A549 (cell line): ENCODE results near the gene COL24A1. TPM values are rescaled to one million over a fixed set of nuclear protein-coding genes. Genes with fewer than 3 reads are reported as not detected.
A peak's percentile ranks its signal among the peaks of the same experiment; 100 is the strongest.

Source experiments
- ATAC-seq, 2 experiments: fragments of 200-7000 bp in 1 of 2; fragments of >200 bp in 1 of 2; cut with Nextera tagmentation in 1 of 2; cut with Tn5 transposase in 1 of 2; 3 replicates each; pipeline versions ENCODE4 v1.8.0 to v1.9.1; 2018 to 2020; ENCODE audit warnings: mild to moderate bottlenecking in 1 of 2, moderate library complexity in 1 of 2
- CTCF ChIA-PET: fragments of 300-600 bp; sonication (Branson Sonifier 250); formaldehyde crosslinking; extraction: SDS; loops from one replicate; lab custom pipeline; 2021; ENCODE audit warnings: antibody characterized with exemption, inconsistent platforms; lab: Yijun Ruan, JAX
- POLR2A ChIA-PET: fragments of 350-600 bp; formaldehyde crosslinking; extraction: SDS; loops from one replicate; lab custom pipeline; 2021; ENCODE audit warnings: antibody characterized with exemption, inconsistent platforms; lab: Yijun Ruan, JAX
- DNase-seq, 2 experiments: peaks; one replicate each; pipeline versions ENCODE4 v3.0.0 to v3.0.0-alpha.2; 2011 to 2016; ENCODE audit warnings: low read depth in 1 of 2, low spot score in 1 of 2
- FAIRE-seq: peaks from 2 replicates; lab custom pipeline; 2011; peaks lifted over from hg19 to GRCh38; lab: Jason Lieb, UNC
- H3K27ac ChIP-seq, 2 experiments: fragments of >200 bp; sonication (Bioruptor Twin); formaldehyde crosslinking; 3 replicates each; pipeline ENCODE4 v1.5.1; 2016 to 2017
- H3K4me1 ChIP-seq: fragments of >200 bp; sonication (Bioruptor Twin); formaldehyde crosslinking; 3 replicates; pipeline ENCODE4 v1.6.1; 2016
- H3K4me2 ChIP-seq: fragments of >200 bp; sonication (Bioruptor Twin); formaldehyde crosslinking; 3 replicates; pipeline ENCODE4 v1.6.1; 2016
- H3K4me3 ChIP-seq: fragments of >200 bp; sonication (Bioruptor Twin); formaldehyde crosslinking; 3 replicates; pipeline ENCODE4 v1.5.1; 2016
- H3K9me3 ChIP-seq: fragments of >200 bp; sonication (Bioruptor Twin); formaldehyde crosslinking; 3 replicates; pipeline ENCODE4 v1.6.1; 2016
- BCL3 ChIP-seq: fragments of >200 bp; sonication (Bioruptor Twin); formaldehyde crosslinking; IDR thresholded peaks from 3 replicates; pipeline ENCODE4 v1.6.1; 2016
- CBX2 ChIP-seq: fragments of 200-600 bp; sonication (generic); IDR thresholded peaks from 2 replicates; pipeline ENCODE4 v1.6.1; 2016; ENCODE audit warnings: low read depth, mild to moderate bottlenecking, borderline replicate concordance
- CBX8 ChIP-seq: fragments of 200-600 bp; sonication (generic); IDR thresholded peaks from 2 replicates; pipeline ENCODE4 v1.6.1; 2016
- E2F6 ChIP-seq: IDR thresholded peaks from 2 replicates; pipeline ENCODE4 v1.6.1; 2012; ENCODE audit warnings: low read depth, borderline replicate concordance
- EHF ChIP-seq: fragments of 250-450 bp; sonication (Bioruptor Pico); IDR thresholded peaks from 2 replicates; pipeline ENCODE4 v1.5.0; 2020; ENCODE audit warnings: mild to moderate bottlenecking
- EP300 ChIP-seq, 2 experiments: fragments of >200 bp; sonication (Bioruptor Twin); formaldehyde crosslinking; IDR thresholded peaks; 2 replicates in 1 of 2; 3 replicates in 1 of 2; pipeline ENCODE4 v1.6.1; 2016 to 2017
- ESRRA ChIP-seq: fragments of 150-350 bp; IDR thresholded peaks from 2 replicates; pipeline ENCODE4 v1.6.1; 2014; ENCODE audit warnings: mild to moderate bottlenecking, low read length, borderline replicate concordance
- HDAC2 ChIP-seq: fragments of 200-600 bp; sonication (generic); IDR thresholded peaks from 2 replicates; pipeline ENCODE4 v1.6.1; 2016
- HES2 ChIP-seq: fragments of >200 bp; sonication (Bioruptor Twin); formaldehyde crosslinking; IDR thresholded peaks from 2 replicates; pipeline ENCODE4 v1.6.1; 2016
- HEYL ChIP-seq: fragments of 250-450 bp; sonication (Bioruptor Pico); IDR thresholded peaks from 2 replicates; pipeline ENCODE4 v1.8.0; 2021; ENCODE audit warnings: mild to moderate bottlenecking, moderate library complexity
- HOXB13 ChIP-seq: fragments of 250-450 bp; sonication (Bioruptor Pico); IDR thresholded peaks from 2 replicates; pipeline ENCODE4 v1.5.0; 2020; ENCODE audit warnings: low read depth, mild to moderate bottlenecking, moderate library complexity
- JUN ChIP-seq, 2 experiments: fragments of >200 bp; sonication (Bioruptor Twin); formaldehyde crosslinking; IDR thresholded peaks; 2 replicates in 1 of 2; 3 replicates in 1 of 2; pipeline ENCODE4 v1.6.1; 2016 to 2017
- KDM1A ChIP-seq: fragments of 200-600 bp; sonication (generic); IDR thresholded peaks from 2 replicates; pipeline ENCODE4 v1.6.1; 2016; ENCODE audit warnings: low read depth, mild to moderate bottlenecking
- MAFK ChIP-seq: fragments of 450-650 bp; IDR thresholded peaks from 2 replicates; pipeline ENCODE4 v1.6.1; 2014; ENCODE audit not compliant: partially characterized antibody
- MAZ ChIP-seq: fragments of 150-350 bp; IDR thresholded peaks from 2 replicates; pipeline ENCODE4 v1.6.1; 2014; ENCODE audit warnings: antibody characterized with exemption, low read depth, low read length, borderline replicate concordance
- NFE2L2 ChIP-seq: fragments of 150-350 bp; conservative IDR thresholded peaks from 2 replicates; pipeline ENCODE4 v1.6.1; 2014; ENCODE audit warnings: low read length
- NPAS2 ChIP-seq: fragments of 250-450 bp; sonication (Bioruptor Pico); IDR thresholded peaks from 2 replicates; pipeline ENCODE4 v1.8.0; 2022; ENCODE audit warnings: mild to moderate bottlenecking, moderate library complexity, borderline replicate concordance
- NR3C1 ChIP-seq: fragments of >200 bp; sonication (Bioruptor Twin); formaldehyde crosslinking; IDR thresholded peaks from 3 replicates; pipeline ENCODE4 v1.6.1; 2017
- POLR2A ChIP-seq: IDR thresholded peaks from 2 replicates; pipeline ENCODE4 v1.6.1; 2012; ENCODE audit warnings: mild to moderate bottlenecking, low read length
- RAD21 ChIP-seq, 2 experiments: fragments of >200 bp in 1 of 2; sonication (Bioruptor Twin) in 1 of 2; formaldehyde crosslinking in 1 of 2; IDR thresholded peaks in 1 of 2; conservative IDR thresholded peaks in 1 of 2; 2 replicates in 1 of 2; 3 replicates in 1 of 2; pipeline ENCODE4 v1.6.1; 2012 to 2018; ENCODE audit warnings: inconsistent platforms in 1 of 2
- RARB ChIP-seq: fragments of 250-450 bp; sonication (Bioruptor Pico); IDR thresholded peaks from 2 replicates; pipeline ENCODE4 v1.8.0; 2021; ENCODE audit warnings: mild to moderate bottlenecking, moderate library complexity
- RCOR1 ChIP-seq: fragments of 150-350 bp; IDR thresholded peaks from 2 replicates; pipeline ENCODE4 v1.6.1; 2014; ENCODE audit warnings: antibody characterized with exemption, low read length, low read depth
- RFX5 ChIP-seq: fragments of 450-650 bp; IDR thresholded peaks from 2 replicates; pipeline ENCODE4 v1.7.1; 2014; ENCODE audit warnings: antibody characterized with exemption, mild to moderate bottlenecking, moderate library complexity
- RNF2 ChIP-seq: fragments of 200-600 bp; sonication (generic); IDR thresholded peaks from 2 replicates; pipeline ENCODE4 v1.6.1; 2016; ENCODE audit warnings: low read depth, mild to moderate bottlenecking, antibody characterized with exemption, moderate library complexity, borderline replicate concordance
- TP53 ChIP-seq: fragments of 250-450 bp; sonication (Bioruptor Pico); IDR thresholded peaks from 2 replicates; pipeline ENCODE4 v1.5.0; 2021; ENCODE audit warnings: mild to moderate bottlenecking, moderate library complexity
- ZC3H11A ChIP-seq: fragments of 450-650 bp; IDR thresholded peaks from 2 replicates; pipeline ENCODE4 v1.6.1; 2014; ENCODE audit warnings: antibody characterized with exemption, mild to moderate bottlenecking
- WGBS: methylation state at CpG from one replicate; pipeline ENCODE4 v1.1.6; 2017; ENCODE audit errors: missing lambda C conversion rate; 5-methylcytosine and 5-hydroxymethylcytosine counted together
- polyA plus RNA-seq, 4 experiments: library from polyadenylated mRNA; depleted of rRNA in 3 of 4; stranded (reverse); fragments of >200 nt; fragmentation: RNase III in 1 of 4; extraction: RNeasy Plus Mini Kit Qiagen cat#74134 plus additional on column Dnase treatment in 1 of 4; gene quantifications; 2 replicates in 3 of 4; 3 replicates in 1 of 4; pipeline ENCODE4 v1.2.3, GENCODE V29; 2011 to 2017
- TF ChIP-seq, protein P1 (sequence below): fragments of >200 bp; sonication (Bioruptor Twin); formaldehyde crosslinking; IDR thresholded peaks from 3 replicates; pipeline ENCODE4 v1.5.1; 2016

Gene COL24A1
- polyA plus RNA-seq, 2 of the 4 experiments (the other 2 are of a cell fraction), result 0.03 to 0.13 TPM

- peak overlapping the region; percentile 21; the same call in 1 of the 3 replicates for H3K4me3 ChIP-seq
- POLR2A ChIA-PET, result interaction anchor here (0.6 to 1.9 kb wide), 2 partner anchors 141 to 265 kb away, joined by 3 to 7 read pairs; partner anchors contain the start of gene ZNHIT6
- H3K27ac ChIP-seq, result peak overlapping the region; percentile 74 to 77
- FAIRE-seq, result no peak
- TF ChIP-seq BCL3 (no peak), EHF (CRISPR knock-in tag) (no peak), ESRRA (no peak), RNF2 (no peak), NFE2L2 (no peak), ZC3H11A (no peak), E2F6 (no peak), NR3C1 (no peak), KDM1A (no peak), JUN (IDR thresholded peaks at IDR 0.05) (no peak), HDAC2 (no peak), HOXB13 (CRISPR knock-in tag) (no peak), HES2 (no peak), CBX2 (no peak), TP53 (CRISPR knock-in tag) (no peak), EP300 (IDR thresholded peaks at IDR 0.05) (no peak), RFX5 (no peak), RCOR1 (no peak), RARB (CRISPR knock-in tag) (no peak)
- 11% methylated on average over 4 of the region's 4 CpGs for WGBS
- H3K4me2 ChIP-seq, result peak overlapping the region; percentile 86
- H3K4me1 ChIP-seq, result peaks cover 30% of the 10 kb centered on the region
- no peaks in the 10 kb centered on the region for H3K9me3 ChIP-seq
- CTCF ChIA-PET, result interaction anchor here (0.8 to 2.0 kb wide), 7 partner anchors 29 to 590 kb away, joined by 3 to 8 read pairs (median 4); partner anchors contain the start of genes C1orf52 and ZNHIT6
- peak; percentile 56 to 62; a peak in 4 of 6 replicates for ATAC-seq
- no peak for DNase-seq
Measured at GRCh38 chr1:85849660-85850059, 306.9 kb downstream of the COL24A1 start.

- CTCF ChIA-PET, result no interaction called here
Measured at GRCh38 chr1:85847356-85847755, 309.2 kb downstream of the COL24A1 start.

More at GRCh38 chr1:85847356-85847755, 309.2 kb downstream of the COL24A1 start:
- no peak overlapping the region for H3K4me3 ChIP-seq
- no peaks in the 10 kb centered on the region for H3K9me3 ChIP-seq
- no peak for ATAC-seq
- POLR2A ChIA-PET, result no interaction called here
- no peak for FAIRE-seq
- WGBS, result 88% methylated on average over 2 of the region's 2 CpGs
- no peak for DNase-seq
- peaks cover 30% of the 10 kb centered on the region for H3K4me1 ChIP-seq
- no peak for TF ChIP-seq RCOR1
- no peak for TF ChIP-seq RAD21 (conservative IDR thresholded peaks at IDR 0.05 in 1 of 2, IDR thresholded peaks at IDR 0.05 in 1 of 2)
- TF ChIP-seq, protein P1, sequence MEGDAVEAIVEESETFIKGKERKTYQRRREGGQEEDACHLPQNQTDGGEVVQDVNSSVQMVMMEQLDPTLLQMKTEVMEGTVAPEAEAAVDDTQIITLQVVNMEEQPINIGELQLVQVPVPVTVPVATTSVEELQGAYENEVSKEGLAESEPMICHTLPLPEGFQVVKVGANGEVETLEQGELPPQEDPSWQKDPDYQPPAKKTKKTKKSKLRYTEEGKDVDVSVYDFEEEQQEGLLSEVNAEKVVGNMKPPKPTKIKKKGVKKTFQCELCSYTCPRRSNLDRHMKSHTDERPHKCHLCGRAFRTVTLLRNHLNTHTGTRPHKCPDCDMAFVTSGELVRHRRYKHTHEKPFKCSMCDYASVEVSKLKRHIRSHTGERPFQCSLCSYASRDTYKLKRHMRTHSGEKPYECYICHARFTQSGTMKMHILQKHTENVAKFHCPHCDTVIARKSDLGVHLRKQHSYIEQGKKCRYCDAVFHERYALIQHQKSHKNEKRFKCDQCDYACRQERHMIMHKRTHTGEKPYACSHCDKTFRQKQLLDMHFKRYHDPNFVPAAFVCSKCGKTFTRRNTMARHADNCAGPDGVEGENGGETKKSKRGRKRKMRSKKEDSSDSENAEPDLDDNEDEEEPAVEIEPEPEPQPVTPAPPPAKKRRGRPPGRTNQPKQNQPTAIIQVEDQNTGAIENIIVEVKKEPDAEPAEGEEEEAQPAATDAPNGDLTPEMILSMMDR, result no peak
- no peak for TF ChIP-seq NPAS2 (CRISPR knock-in tag)
- TF ChIP-seq HDAC2, result no peak
- TF ChIP-seq CBX8, result no peak
- no peak for TF ChIP-seq MAFK
- TF ChIP-seq POLR2A, result no peak
- no peak for TF ChIP-seq HEYL (CRISPR knock-in tag)
- TF ChIP-seq HES2, result no peak
- no peak for TF ChIP-seq MAZ
- TF ChIP-seq CBX2, result no peak
- no peak overlapping the region; the same call in 2 of the 3 replicates for H3K4me2 ChIP-seq
- no peak overlapping the region for H3K27ac ChIP-seq
